A549 (cell line): ENCODE data around the gene TMEM51. TPM values are rescaled to one million over a fixed set of nuclear protein-coding genes. Genes with fewer than 3 reads are reported as not detected.

Source experiments
- ATAC-seq, 2 experiments: fragments of 200-7000 bp in 1 of 2; fragments of >200 bp in 1 of 2; cut with Nextera tagmentation in 1 of 2; cut with Tn5 transposase in 1 of 2; 3 replicates each; pipeline versions ENCODE4 v1.8.0 to v1.9.1; 2018 to 2020; ENCODE audit warnings: mild to moderate bottlenecking in 1 of 2, moderate library complexity in 1 of 2
- CTCF ChIA-PET: fragments of 300-600 bp; sonication (Branson Sonifier 250); formaldehyde crosslinking; extraction: SDS; loops from one replicate; lab custom pipeline; 2021; ENCODE audit warnings: antibody characterized with exemption, inconsistent platforms; lab: Yijun Ruan, JAX
- POLR2A ChIA-PET: fragments of 350-600 bp; formaldehyde crosslinking; extraction: SDS; loops from one replicate; lab custom pipeline; 2021; ENCODE audit warnings: antibody characterized with exemption, inconsistent platforms; lab: Yijun Ruan, JAX
- DNase-seq, 2 experiments: peaks; one replicate each; pipeline versions ENCODE4 v3.0.0 to v3.0.0-alpha.2; 2011 to 2016; ENCODE audit warnings: low read depth in 1 of 2, low spot score in 1 of 2
- FAIRE-seq: peaks from 2 replicates; lab custom pipeline; 2011; peaks lifted over from hg19 to GRCh38; lab: Jason Lieb, UNC
- H3K27ac ChIP-seq, 2 experiments: fragments of >200 bp; sonication (Bioruptor Twin); formaldehyde crosslinking; 3 replicates each; pipeline ENCODE4 v1.5.1; 2016 to 2017
- H3K4me1 ChIP-seq: fragments of >200 bp; sonication (Bioruptor Twin); formaldehyde crosslinking; 3 replicates; pipeline ENCODE4 v1.6.1; 2016
- H3K4me2 ChIP-seq: fragments of >200 bp; sonication (Bioruptor Twin); formaldehyde crosslinking; 3 replicates; pipeline ENCODE4 v1.6.1; 2016
- H3K4me3 ChIP-seq: fragments of >200 bp; sonication (Bioruptor Twin); formaldehyde crosslinking; 3 replicates; pipeline ENCODE4 v1.5.1; 2016
- H3K9me3 ChIP-seq: fragments of >200 bp; sonication (Bioruptor Twin); formaldehyde crosslinking; 3 replicates; pipeline ENCODE4 v1.6.1; 2016
- BHLHE40 ChIP-seq: IDR thresholded peaks from 2 replicates; pipeline ENCODE4 v1.6.1; 2012; ENCODE audit warnings: low read depth, low read length, inconsistent platforms
- CBX2 ChIP-seq: fragments of 200-600 bp; sonication (generic); IDR thresholded peaks from 2 replicates; pipeline ENCODE4 v1.6.1; 2016; ENCODE audit warnings: low read depth, mild to moderate bottlenecking, borderline replicate concordance
- CEBPB ChIP-seq, 2 experiments: fragments of >200 bp in 1 of 2; sonication (Bioruptor Twin) in 1 of 2; formaldehyde crosslinking in 1 of 2; IDR thresholded peaks; 2 replicates each; pipeline ENCODE4 v1.6.1; 2012 to 2016
- CHD2 ChIP-seq: fragments of 150-350 bp; IDR thresholded peaks from 2 replicates; pipeline ENCODE4 v1.6.1; 2014; ENCODE audit warnings: low read length; ENCODE audit not compliant: partially characterized antibody
- EHF ChIP-seq: fragments of 250-450 bp; sonication (Bioruptor Pico); IDR thresholded peaks from 2 replicates; pipeline ENCODE4 v1.5.0; 2020; ENCODE audit warnings: mild to moderate bottlenecking
- EHMT2 ChIP-seq: fragments of 200-600 bp; sonication (generic); IDR thresholded peaks from 2 replicates; pipeline ENCODE4 v1.6.1; 2016; ENCODE audit warnings: antibody characterized with exemption, low read depth, mild to moderate bottlenecking, moderate library complexity
- EP300 ChIP-seq, 2 experiments: fragments of >200 bp; sonication (Bioruptor Twin); formaldehyde crosslinking; IDR thresholded peaks; 2 replicates in 1 of 2; 3 replicates in 1 of 2; pipeline ENCODE4 v1.6.1; 2016 to 2017
- ESRRA ChIP-seq: fragments of 150-350 bp; IDR thresholded peaks from 2 replicates; pipeline ENCODE4 v1.6.1; 2014; ENCODE audit warnings: mild to moderate bottlenecking, low read length, borderline replicate concordance
- JUN ChIP-seq, 2 experiments: fragments of >200 bp; sonication (Bioruptor Twin); formaldehyde crosslinking; IDR thresholded peaks; 2 replicates in 1 of 2; 3 replicates in 1 of 2; pipeline ENCODE4 v1.6.1; 2016 to 2017
- NFE2L2 ChIP-seq: fragments of 150-350 bp; conservative IDR thresholded peaks from 2 replicates; pipeline ENCODE4 v1.6.1; 2014; ENCODE audit warnings: low read length
- NR3C1 ChIP-seq: fragments of >200 bp; sonication (Bioruptor Twin); formaldehyde crosslinking; IDR thresholded peaks from 3 replicates; pipeline ENCODE4 v1.6.1; 2017
- RCOR1 ChIP-seq: fragments of 150-350 bp; IDR thresholded peaks from 2 replicates; pipeline ENCODE4 v1.6.1; 2014; ENCODE audit warnings: antibody characterized with exemption, low read length, low read depth
- WGBS: methylation state at CpG from one replicate; pipeline ENCODE4 v1.1.6; 2017; ENCODE audit errors: missing lambda C conversion rate; 5-methylcytosine and 5-hydroxymethylcytosine counted together
- polyA plus RNA-seq, 4 experiments: library from polyadenylated mRNA; depleted of rRNA in 3 of 4; stranded (reverse); fragments of >200 nt; fragmentation: RNase III in 1 of 4; extraction: RNeasy Plus Mini Kit Qiagen cat#74134 plus additional on column Dnase treatment in 1 of 4; gene quantifications; 2 replicates in 3 of 4; 3 replicates in 1 of 4; pipeline ENCODE4 v1.2.3, GENCODE V29; 2011 to 2017
- TF ChIP-seq, protein P1 (sequence below): IDR thresholded peaks from 2 replicates; pipeline ENCODE4 v1.6.1; 2012; ENCODE audit warnings: low read depth, borderline replicate concordance
- TF ChIP-seq, protein P2 (sequence below): fragments of >200 bp; sonication (Bioruptor Twin); formaldehyde crosslinking; IDR thresholded peaks from 2 replicates; pipeline ENCODE4 v1.6.1; 2016
- TF ChIP-seq, protein P3 (sequence below): fragments of 250-450 bp; sonication (Bioruptor Pico); IDR thresholded peaks from 2 replicates; pipeline ENCODE4 v1.5.0; 2021; ENCODE audit warnings: mild to moderate bottlenecking, moderate library complexity, borderline replicate concordance
- TF ChIP-seq, protein P4 (sequence below): fragments of 200-600 bp; sonication (generic); IDR thresholded peaks from 2 replicates; pipeline ENCODE4 v1.6.1; 2016; ENCODE audit warnings: antibody characterized with exemption, mild to moderate bottlenecking, moderate library complexity
- TF ChIP-seq, protein P5 (sequence below): IDR thresholded peaks from 2 replicates; pipeline ENCODE4 v1.6.1; 2012

The TMEM51 gene
- polyA plus RNA-seq, 2 of the 4 experiments (the other 2 are of a cell fraction): 20.0 to 22.8 TPM

DNA sequence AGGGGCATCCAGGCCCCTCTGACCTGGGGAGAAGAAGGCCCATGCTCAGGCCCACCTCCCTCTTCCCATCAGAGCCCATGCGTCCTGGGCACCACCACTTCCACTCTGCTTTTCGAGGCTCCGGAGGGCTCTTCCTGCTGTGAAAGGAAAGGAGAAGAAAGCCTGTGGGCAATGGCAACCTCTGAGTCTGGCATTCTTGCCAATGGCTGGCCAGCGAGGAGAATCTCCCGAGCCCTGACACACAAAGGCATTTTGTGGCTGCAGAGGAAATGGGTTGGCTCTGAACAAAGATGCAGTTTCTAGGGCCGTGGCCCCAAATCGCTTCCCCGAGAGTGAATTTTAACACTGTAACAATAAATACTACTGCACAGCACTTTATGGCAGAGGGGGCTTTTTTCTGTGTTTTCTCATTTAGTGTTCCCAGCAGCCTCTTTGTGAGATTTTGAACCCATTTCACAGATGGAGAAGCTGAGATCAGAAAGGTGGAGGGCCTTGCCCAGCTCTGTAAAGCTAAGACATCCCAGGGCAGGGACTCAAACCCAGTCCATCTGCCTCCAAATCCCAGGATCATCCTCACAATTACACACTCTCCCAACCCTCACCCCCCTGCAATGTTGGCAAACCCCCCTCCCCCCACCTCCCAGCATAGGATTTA is 35.7 kb upstream of the TMEM51 start:
- DNase-seq (no peak), ATAC-seq (no peak), FAIRE-seq (no peak)
- WGBS: 60% methylated on average over 4 of the region's 8 CpGs
- no peak overlapping the region for H3K4me3 ChIP-seq
- no peaks in the 10 kb centered on the region for H3K9me3 ChIP-seq
- ChIA-PET POLR2A (no interaction called here), CTCF (interaction anchor here (1.8 to 2.2 kb wide), 2 partner anchors 18 to 187 kb away, joined by 6 to 8 read pairs; no protein-coding TSS in a partner anchor)
- H3K4me1 ChIP-seq: no peaks in the 10 kb centered on the region
- H3K27ac ChIP-seq: no peak overlapping the region
- no peak for TF ChIP-seq BHLHE40
- TF ChIP-seq CBX2: no peak
- no peak for TF ChIP-seq NR3C1
- no peak for TF ChIP-seq CEBPB (IDR thresholded peaks at IDR 0.05)
- no peak for TF ChIP-seq NFE2L2
- TF ChIP-seq, protein P1, sequence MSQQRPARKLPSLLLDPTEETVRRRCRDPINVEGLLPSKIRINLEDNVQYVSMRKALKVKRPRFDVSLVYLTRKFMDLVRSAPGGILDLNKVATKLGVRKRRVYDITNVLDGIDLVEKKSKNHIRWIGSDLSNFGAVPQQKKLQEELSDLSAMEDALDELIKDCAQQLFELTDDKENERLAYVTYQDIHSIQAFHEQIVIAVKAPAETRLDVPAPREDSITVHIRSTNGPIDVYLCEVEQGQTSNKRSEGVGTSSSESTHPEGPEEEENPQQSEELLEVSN: no peak
- TF ChIP-seq, protein P2, sequence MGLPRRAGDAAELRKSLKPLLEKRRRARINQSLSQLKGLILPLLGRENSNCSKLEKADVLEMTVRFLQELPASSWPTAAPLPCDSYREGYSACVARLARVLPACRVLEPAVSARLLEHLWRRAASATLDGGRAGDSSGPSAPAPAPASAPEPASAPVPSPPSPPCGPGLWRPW: no peak
- no peak for TF ChIP-seq CHD2
- TF ChIP-seq, protein P3, sequence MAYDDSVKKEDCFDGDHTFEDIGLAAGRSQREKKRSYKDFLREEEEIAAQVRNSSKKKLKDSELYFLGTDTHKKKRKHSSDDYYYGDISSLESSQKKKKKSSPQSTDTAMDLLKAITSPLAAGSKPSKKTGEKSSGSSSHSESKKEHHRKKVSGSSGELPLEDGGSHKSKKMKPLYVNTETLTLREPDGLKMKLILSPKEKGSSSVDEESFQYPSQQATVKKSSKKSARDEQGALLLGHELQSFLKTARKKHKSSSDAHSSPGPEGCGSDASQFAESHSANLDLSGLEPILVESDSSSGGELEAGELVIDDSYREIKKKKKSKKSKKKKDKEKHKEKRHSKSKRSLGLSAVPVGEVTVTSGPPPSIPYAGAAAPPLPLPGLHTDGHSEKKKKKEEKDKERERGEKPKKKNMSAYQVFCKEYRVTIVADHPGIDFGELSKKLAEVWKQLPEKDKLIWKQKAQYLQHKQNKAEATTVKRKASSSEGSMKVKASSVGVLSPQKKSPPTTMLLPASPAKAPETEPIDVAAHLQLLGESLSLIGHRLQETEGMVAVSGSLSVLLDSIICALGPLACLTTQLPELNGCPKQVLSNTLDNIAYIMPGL: no peak
- TF ChIP-seq ESRRA: no peak
- TF ChIP-seq EHF: no peak
- TF ChIP-seq RCOR1: no peak
- no peak for TF ChIP-seq JUN (IDR thresholded peaks at IDR 0.05)
- no peak for TF ChIP-seq EP300 (IDR thresholded peaks at IDR 0.05)
- no peak for TF ChIP-seq EHMT2
- H3K4me2 ChIP-seq: no peak overlapping the region

DNA sequence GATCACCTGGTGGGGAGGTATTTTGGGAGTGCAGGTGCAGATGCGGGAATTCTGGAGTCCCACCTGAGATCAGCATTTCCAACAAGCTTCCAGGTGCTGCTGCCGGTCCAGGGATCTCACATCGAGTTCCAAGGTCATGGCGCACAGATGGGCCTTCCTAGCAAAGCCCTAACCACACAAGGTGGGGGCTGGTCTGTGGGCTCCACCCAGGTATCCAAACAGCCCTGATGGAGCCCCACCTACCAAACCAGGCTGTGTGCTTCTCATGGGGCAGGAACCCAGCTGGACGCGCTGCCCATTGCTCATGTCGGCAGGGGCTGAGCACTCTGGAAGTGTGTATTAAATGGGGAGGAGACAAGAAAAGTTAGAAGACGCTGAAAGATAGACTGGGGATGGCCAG is 35.0 kb upstream of the TMEM51 start:
- DNase-seq (no peak), ATAC-seq (no peak), FAIRE-seq (no peak)
- H3K27ac ChIP-seq: no peak overlapping the region
- no peak overlapping the region for H3K4me3 ChIP-seq
- H3K4me1 ChIP-seq: no peaks in the 10 kb centered on the region
- 39% methylated on average over 4 of the region's 8 CpGs for WGBS
- TF ChIP-seq, protein P4, sequence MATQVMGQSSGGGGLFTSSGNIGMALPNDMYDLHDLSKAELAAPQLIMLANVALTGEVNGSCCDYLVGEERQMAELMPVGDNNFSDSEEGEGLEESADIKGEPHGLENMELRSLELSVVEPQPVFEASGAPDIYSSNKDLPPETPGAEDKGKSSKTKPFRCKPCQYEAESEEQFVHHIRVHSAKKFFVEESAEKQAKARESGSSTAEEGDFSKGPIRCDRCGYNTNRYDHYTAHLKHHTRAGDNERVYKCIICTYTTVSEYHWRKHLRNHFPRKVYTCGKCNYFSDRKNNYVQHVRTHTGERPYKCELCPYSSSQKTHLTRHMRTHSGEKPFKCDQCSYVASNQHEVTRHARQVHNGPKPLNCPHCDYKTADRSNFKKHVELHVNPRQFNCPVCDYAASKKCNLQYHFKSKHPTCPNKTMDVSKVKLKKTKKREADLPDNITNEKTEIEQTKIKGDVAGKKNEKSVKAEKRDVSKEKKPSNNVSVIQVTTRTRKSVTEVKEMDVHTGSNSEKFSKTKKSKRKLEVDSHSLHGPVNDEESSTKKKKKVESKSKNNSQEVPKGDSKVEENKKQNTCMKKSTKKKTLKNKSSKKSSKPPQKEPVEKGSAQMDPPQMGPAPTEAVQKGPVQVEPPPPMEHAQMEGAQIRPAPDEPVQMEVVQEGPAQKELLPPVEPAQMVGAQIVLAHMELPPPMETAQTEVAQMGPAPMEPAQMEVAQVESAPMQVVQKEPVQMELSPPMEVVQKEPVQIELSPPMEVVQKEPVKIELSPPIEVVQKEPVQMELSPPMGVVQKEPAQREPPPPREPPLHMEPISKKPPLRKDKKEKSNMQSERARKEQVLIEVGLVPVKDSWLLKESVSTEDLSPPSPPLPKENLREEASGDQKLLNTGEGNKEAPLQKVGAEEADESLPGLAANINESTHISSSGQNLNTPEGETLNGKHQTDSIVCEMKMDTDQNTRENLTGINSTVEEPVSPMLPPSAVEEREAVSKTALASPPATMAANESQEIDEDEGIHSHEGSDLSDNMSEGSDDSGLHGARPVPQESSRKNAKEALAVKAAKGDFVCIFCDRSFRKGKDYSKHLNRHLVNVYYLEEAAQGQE: no peak
- TF ChIP-seq, protein P5, sequence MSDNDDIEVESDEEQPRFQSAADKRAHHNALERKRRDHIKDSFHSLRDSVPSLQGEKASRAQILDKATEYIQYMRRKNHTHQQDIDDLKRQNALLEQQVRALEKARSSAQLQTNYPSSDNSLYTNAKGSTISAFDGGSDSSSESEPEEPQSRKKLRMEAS: no peak
- H3K9me3 ChIP-seq: no peaks in the 10 kb centered on the region
- CTCF ChIA-PET: interaction anchor here (2.2 kb wide), 1 partner anchor 10 kb away, joined by 8 read pairs; no protein-coding TSS in a partner anchor
- POLR2A ChIA-PET: interaction anchor here (0.7 kb wide), 1 partner anchor 157 kb away, joined by 4 read pairs; no protein-coding TSS in a partner anchor
- H3K4me2 ChIP-seq: no peak overlapping the region
